Upper lobe of left lung (tissue), 4 donors: ENCODE measurements around the gene JMJD1C.

ENCODE experiments used
- POLR2A ChIP-seq, 4 donors: fragments of 450-650 bp; IDR thresholded peaks; one replicate each; pipeline ENCODE4 v1.5.1; 2016 to 2017; ENCODE audit warnings: antibody characterized with exemption in 4 of 4, mild to moderate bottlenecking in 2 of 4
- POLR2AphosphoS5 ChIP-seq, 2 donors: sonication (generic); formaldehyde crosslinking; IDR thresholded peaks; one replicate each; pipeline ENCODE4 v1.5.1; 2017; ENCODE audit warnings: antibody characterized with exemption in 2 of 2
- TF ChIP-seq, protein P1 (sequence below), 6 experiments: fragments of 450-650 bp in 4 of 6; fragments of 200-600 bp in 2 of 6; sonication (generic) in 2 of 6; IDR thresholded peaks; one replicate each; pipeline ENCODE4 v1.5.1; 2016 to 2019; ENCODE audit warnings: antibody characterized with exemption in 6 of 6

DNA sequence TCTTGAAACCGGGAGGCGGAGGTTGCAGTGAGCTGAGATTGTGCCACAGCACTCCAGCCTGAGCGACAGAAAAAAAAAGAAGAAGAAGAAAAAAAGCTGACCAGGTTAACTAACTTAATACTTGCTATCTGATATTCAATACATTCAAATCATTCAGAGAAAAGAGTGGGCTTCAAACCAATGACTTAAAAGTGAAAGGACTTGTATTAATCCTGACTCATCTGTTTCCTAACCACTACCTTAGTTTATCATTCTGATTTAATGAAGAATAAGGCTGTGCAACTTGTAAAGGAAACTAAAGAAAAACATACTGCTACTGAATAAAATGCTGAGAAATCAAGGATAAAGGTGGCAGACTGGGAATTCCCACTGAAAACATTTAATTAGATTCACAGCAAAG is 204.3 kb downstream of the JMJD1C start:
- TF ChIP-seq, protein P1, sequence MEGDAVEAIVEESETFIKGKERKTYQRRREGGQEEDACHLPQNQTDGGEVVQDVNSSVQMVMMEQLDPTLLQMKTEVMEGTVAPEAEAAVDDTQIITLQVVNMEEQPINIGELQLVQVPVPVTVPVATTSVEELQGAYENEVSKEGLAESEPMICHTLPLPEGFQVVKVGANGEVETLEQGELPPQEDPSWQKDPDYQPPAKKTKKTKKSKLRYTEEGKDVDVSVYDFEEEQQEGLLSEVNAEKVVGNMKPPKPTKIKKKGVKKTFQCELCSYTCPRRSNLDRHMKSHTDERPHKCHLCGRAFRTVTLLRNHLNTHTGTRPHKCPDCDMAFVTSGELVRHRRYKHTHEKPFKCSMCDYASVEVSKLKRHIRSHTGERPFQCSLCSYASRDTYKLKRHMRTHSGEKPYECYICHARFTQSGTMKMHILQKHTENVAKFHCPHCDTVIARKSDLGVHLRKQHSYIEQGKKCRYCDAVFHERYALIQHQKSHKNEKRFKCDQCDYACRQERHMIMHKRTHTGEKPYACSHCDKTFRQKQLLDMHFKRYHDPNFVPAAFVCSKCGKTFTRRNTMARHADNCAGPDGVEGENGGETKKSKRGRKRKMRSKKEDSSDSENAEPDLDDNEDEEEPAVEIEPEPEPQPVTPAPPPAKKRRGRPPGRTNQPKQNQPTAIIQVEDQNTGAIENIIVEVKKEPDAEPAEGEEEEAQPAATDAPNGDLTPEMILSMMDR (IDR thresholded peaks at IDR 0.05): no peak
- no peak for TF ChIP-seq POLR2AphosphoS5 (IDR thresholded peaks at IDR 0.05)
- no peak for TF ChIP-seq POLR2A (IDR thresholded peaks at IDR 0.05)
